SK-N-SH treated with all-trans-retinoic acid at 6 μM for 48 hours (cell line): ENCODE data around the gene KIZ.

Source experiments
- ATAC-seq: fragments of 200-7000 bp; cut with Tn5 transposase; 3 replicates; pipeline ENCODE4 v1.9.1; 2020; ENCODE audit warnings: mild to moderate bottlenecking, moderate library complexity
- ARNTL ChIP-seq: fragments of 450-650 bp; formaldehyde crosslinking; IDR thresholded peaks from 2 replicates; pipeline ENCODE4 v1.5.0; 2020; ENCODE audit warnings: low read depth, mild to moderate bottlenecking, moderate library complexity, borderline replicate concordance
- BACH2 ChIP-seq: fragments of 250-450 bp; sonication (Bioruptor Pico); IDR thresholded peaks from 2 replicates; pipeline ENCODE4 v1.9.0; 2021; ENCODE audit warnings: mild to moderate bottlenecking, borderline replicate concordance
- CSDC2 ChIP-seq: fragments of 250-450 bp; sonication (Bioruptor Pico); IDR thresholded peaks from 2 replicates; pipeline ENCODE4 v1.5.0; 2020; ENCODE audit warnings: mild to moderate bottlenecking, moderate library complexity
- CSRNP3 ChIP-seq: fragments of 250-450 bp; sonication (Bioruptor Pico); IDR thresholded peaks from 2 replicates; pipeline ENCODE4 v1.5.1; 2021; ENCODE audit warnings: mild to moderate bottlenecking, moderate library complexity
- ESRRG ChIP-seq: fragments of 250-450 bp; sonication (Bioruptor Pico); IDR thresholded peaks from 2 replicates; pipeline ENCODE4 v1.6.1; 2021; ENCODE audit warnings: mild to moderate bottlenecking
- GLIS3 ChIP-seq: fragments of 250-450 bp; sonication (Bioruptor Pico); IDR thresholded peaks from 2 replicates; pipeline ENCODE4 v1.5.0; 2020; ENCODE audit warnings: mild to moderate bottlenecking, moderate library complexity
- ISL1 ChIP-seq: fragments of 250-450 bp; sonication (Bioruptor Pico); IDR thresholded peaks from 2 replicates; pipeline ENCODE4 v2.1.2; 2022; ENCODE audit warnings: mild to moderate bottlenecking, moderate library complexity
- OSR1 ChIP-seq: fragments of 250-450 bp; sonication (Bioruptor Pico); IDR thresholded peaks from 2 replicates; pipeline ENCODE4 v1.8.0; 2022; ENCODE audit warnings: moderate library complexity, mild to moderate bottlenecking, inconsistent platforms
- POU6F1 ChIP-seq: fragments of 250-450 bp; sonication (Bioruptor Pico); IDR thresholded peaks from 2 replicates; pipeline ENCODE4 v1.8.0; 2021; ENCODE audit warnings: low read depth, mild to moderate bottlenecking, moderate library complexity, borderline replicate concordance
- PPARA ChIP-seq: fragments of 250-450 bp; sonication (Bioruptor Pico); IDR thresholded peaks from 2 replicates; pipeline ENCODE4 v1.5.0; 2020; ENCODE audit warnings: mild to moderate bottlenecking, borderline replicate concordance
- RARB ChIP-seq: fragments of 250-450 bp; sonication (Bioruptor Pico); IDR thresholded peaks from 2 replicates; pipeline ENCODE4 v1.8.0; 2021; ENCODE audit warnings: mild to moderate bottlenecking, moderate library complexity
- TCF4 ChIP-seq: fragments of 250-450 bp; sonication (Bioruptor Pico); IDR thresholded peaks from 2 replicates; pipeline ENCODE4 v1.8.0; 2021; ENCODE audit warnings: mild to moderate bottlenecking, moderate library complexity, borderline replicate concordance
- TOX ChIP-seq: fragments of 250-450 bp; sonication (Bioruptor Pico); IDR thresholded peaks from 2 replicates; pipeline ENCODE4 v1.8.0; 2021; ENCODE audit warnings: mild to moderate bottlenecking, moderate library complexity, borderline replicate concordance
- TSHZ2 ChIP-seq: fragments of 250-450 bp; sonication (Bioruptor Pico); IDR thresholded peaks from 2 replicates; pipeline ENCODE4 v1.5.0; 2020; ENCODE audit warnings: mild to moderate bottlenecking, moderate library complexity
- ZC3H10 ChIP-seq: fragments of 250-450 bp; sonication (Bioruptor Pico); IDR thresholded peaks from 2 replicates; pipeline ENCODE4 v1.5.1; 2021; ENCODE audit warnings: mild to moderate bottlenecking, moderate library complexity
- ZFP3 ChIP-seq: fragments of 250-450 bp; sonication (Bioruptor Pico); IDR thresholded peaks from 2 replicates; pipeline ENCODE4 v1.5.0; 2020; ENCODE audit warnings: mild to moderate bottlenecking, moderate library complexity
- ZFP30 ChIP-seq: fragments of 450-650 bp; formaldehyde crosslinking; IDR thresholded peaks from 2 replicates; pipeline ENCODE4 v1.5.0; 2022; ENCODE audit warnings: mild to moderate bottlenecking, moderate library complexity
- ZNF565 ChIP-seq: fragments of 450-650 bp; formaldehyde crosslinking; conservative IDR thresholded peaks from 2 replicates; pipeline ENCODE4 v1.5.0; 2020; ENCODE audit warnings: low read depth, mild to moderate bottlenecking, moderate library complexity
- ZNF8 ChIP-seq: fragments of 450-650 bp; formaldehyde crosslinking; IDR thresholded peaks from 2 replicates; pipeline ENCODE4 v1.5.0; 2020; ENCODE audit warnings: mild to moderate bottlenecking, moderate library complexity
- TF ChIP-seq, protein P1 (sequence below): fragments of 250-450 bp; sonication (Bioruptor Pico); IDR thresholded peaks from 2 replicates; pipeline ENCODE4 v1.8.0; 2020; ENCODE audit warnings: mild to moderate bottlenecking, moderate library complexity, borderline replicate concordance
- TF ChIP-seq, protein P2 (sequence below): fragments of 250-450 bp; sonication (Bioruptor Pico); IDR thresholded peaks from 2 replicates; pipeline ENCODE4 v1.5.1; 2020; ENCODE audit warnings: low read depth, mild to moderate bottlenecking, moderate library complexity

The KIZ gene

GRCh38 chr20:21185849-21186248 is 60.0 kb downstream of the KIZ start:
- TF ChIP-seq, protein P1, sequence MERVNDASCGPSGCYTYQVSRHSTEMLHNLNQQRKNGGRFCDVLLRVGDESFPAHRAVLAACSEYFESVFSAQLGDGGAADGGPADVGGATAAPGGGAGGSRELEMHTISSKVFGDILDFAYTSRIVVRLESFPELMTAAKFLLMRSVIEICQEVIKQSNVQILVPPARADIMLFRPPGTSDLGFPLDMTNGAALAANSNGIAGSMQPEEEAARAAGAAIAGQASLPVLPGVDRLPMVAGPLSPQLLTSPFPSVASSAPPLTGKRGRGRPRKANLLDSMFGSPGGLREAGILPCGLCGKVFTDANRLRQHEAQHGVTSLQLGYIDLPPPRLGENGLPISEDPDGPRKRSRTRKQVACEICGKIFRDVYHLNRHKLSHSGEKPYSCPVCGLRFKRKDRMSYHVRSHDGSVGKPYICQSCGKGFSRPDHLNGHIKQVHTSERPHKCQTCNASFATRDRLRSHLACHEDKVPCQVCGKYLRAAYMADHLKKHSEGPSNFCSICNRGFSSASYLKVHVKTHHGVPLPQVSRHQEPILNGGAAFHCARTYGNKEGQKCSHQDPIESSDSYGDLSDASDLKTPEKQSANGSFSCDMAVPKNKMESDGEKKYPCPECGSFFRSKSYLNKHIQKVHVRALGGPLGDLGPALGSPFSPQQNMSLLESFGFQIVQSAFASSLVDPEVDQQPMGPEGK (CRISPR knock-in tag) = no peak
- TF ChIP-seq CSDC2 (CRISPR knock-in tag) = no peak
- no peak for TF ChIP-seq CSRNP3
- TF ChIP-seq ZFP3 (CRISPR knock-in tag) = no peak
- no peak for TF ChIP-seq ISL1 (CRISPR knock-in tag)
- TF ChIP-seq POU6F1 (CRISPR knock-in tag) = no peak
- no peak for ATAC-seq

DNA sequence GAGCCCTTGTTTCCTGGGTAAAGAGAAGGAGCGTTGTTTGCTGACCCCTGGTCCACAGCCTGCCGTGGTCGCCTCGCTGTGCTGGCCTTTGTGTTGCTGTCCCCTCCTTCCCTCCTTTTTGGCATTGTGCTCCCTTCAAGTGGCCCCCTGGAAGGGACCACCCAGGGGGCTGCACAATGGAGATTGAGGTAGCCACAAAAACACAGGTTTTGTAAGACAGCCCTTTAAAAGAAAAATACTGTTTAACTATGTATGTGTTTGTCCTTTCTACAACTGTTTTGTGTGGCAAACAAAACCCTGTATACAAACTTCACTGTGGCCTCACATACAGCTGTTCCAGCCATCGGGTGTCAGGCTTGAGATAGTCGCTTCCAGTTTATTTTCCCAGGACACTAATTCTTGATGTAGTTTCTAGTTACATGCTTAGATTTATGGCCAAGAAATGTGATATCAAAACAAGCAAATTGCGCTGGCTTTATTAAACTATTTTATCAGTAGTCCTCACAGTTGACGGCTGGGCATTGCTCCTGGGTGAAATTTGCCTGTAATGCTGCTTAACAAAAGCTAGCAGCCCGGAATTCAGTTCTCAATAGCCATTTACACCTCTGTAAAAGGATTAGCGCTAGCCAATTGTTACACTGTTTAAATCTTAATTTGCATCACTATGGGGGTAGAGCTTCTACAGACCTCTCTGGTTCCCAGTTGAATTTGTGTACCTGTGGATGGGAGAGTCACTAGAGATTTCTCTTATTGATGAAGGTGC is 64.1 kb downstream of the KIZ start:
- no peak for ATAC-seq
- TF ChIP-seq, protein P1 (CRISPR knock-in tag) = no peak
- TF ChIP-seq ISL1 (CRISPR knock-in tag) = no peak
- no peak for TF ChIP-seq CSRNP3
- TF ChIP-seq BACH2 (CRISPR knock-in tag) = no peak
- no peak for TF ChIP-seq ZFP3 (CRISPR knock-in tag)
- TF ChIP-seq TOX (CRISPR knock-in tag) = no peak
- TF ChIP-seq, protein P2, sequence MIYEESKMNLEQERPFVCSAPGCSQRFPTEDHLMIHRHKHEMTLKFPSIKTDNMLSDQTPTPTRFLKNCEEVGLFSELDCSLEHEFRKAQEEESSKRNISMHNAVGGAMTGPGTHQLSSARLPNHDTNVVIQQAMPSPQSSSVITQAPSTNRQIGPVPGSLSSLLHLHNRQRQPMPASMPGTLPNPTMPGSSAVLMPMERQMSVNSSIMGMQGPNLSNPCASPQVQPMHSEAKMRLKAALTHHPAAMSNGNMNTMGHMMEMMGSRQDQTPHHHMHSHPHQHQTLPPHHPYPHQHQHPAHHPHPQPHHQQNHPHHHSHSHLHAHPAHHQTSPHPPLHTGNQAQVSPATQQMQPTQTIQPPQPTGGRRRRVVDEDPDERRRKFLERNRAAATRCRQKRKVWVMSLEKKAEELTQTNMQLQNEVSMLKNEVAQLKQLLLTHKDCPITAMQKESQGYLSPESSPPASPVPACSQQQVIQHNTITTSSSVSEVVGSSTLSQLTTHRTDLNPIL (CRISPR knock-in tag) = no peak
- no peak for TF ChIP-seq ZNF565 (CRISPR knock-in tag)
- TF ChIP-seq ZNF8 (CRISPR knock-in tag) = no peak
- TF ChIP-seq CSDC2 (CRISPR knock-in tag) = no peak
- TF ChIP-seq GLIS3 (CRISPR knock-in tag) = no peak
- no peak for TF ChIP-seq ARNTL
- TF ChIP-seq RARB (CRISPR knock-in tag) = no peak
- TF ChIP-seq ZFP30 (CRISPR knock-in tag) = no peak
- TF ChIP-seq TSHZ2 (CRISPR knock-in tag) = no peak
- TF ChIP-seq PPARA (CRISPR knock-in tag) = no peak
- TF ChIP-seq ESRRG (CRISPR knock-in tag) = no peak
- no peak for TF ChIP-seq OSR1 (CRISPR knock-in tag)
- TF ChIP-seq TCF4 (CRISPR knock-in tag) = no peak
- TF ChIP-seq ZC3H10 (CRISPR knock-in tag) = no peak
